GM23338 (cell line): ENCODE data around the gene UBXN7.

Experiments
- CREB1 ChIP-seq: fragments of 250-450 bp; sonication (Bioruptor Pico); IDR thresholded peaks from 2 replicates; pipeline ENCODE4 v1.5.0; 2020; ENCODE audit warnings: low read depth, mild to moderate bottlenecking, moderate library complexity
- CTCF ChIP-seq, 2 experiments: fragments of 200-600 bp in 1 of 2; sonication (generic) in 1 of 2; conservative IDR thresholded peaks; 2 replicates each; pipeline versions ENCODE4 v1.5.1 to v1.6.1; 2016 to 2017; ENCODE audit warnings: antibody characterized with exemption in 2 of 2, low read depth in 2 of 2, mild to moderate bottlenecking in 2 of 2, moderate library complexity in 1 of 2
- ETS1 ChIP-seq: IDR thresholded peaks from 2 replicates; pipeline ENCODE4 v1.6.1; 2016; ENCODE audit warnings: antibody characterized with exemption
- EZH2 ChIP-seq: fragments of 200-600 bp; sonication (generic); IDR thresholded peaks from one replicate; pipeline ENCODE4 v1.8.0; 2017; ENCODE audit warnings: antibody characterized with exemption, mild to moderate bottlenecking, low read depth; ENCODE audit not compliant: unreplicated experiment
- EZH2phosphoT487 ChIP-seq: fragments of 200-600 bp; sonication (generic); IDR thresholded peaks from one replicate; pipeline ENCODE4 v1.8.1; 2018; ENCODE audit warnings: antibody characterized with exemption; ENCODE audit not compliant: unreplicated experiment
- JUNB ChIP-seq: IDR thresholded peaks from one replicate; pipeline ENCODE4 v1.6.1; 2016; ENCODE audit warnings: antibody characterized with exemption; ENCODE audit not compliant: unreplicated experiment
- NANOG ChIP-seq: IDR thresholded peaks from 2 replicates; pipeline ENCODE4 v1.6.1; 2016; ENCODE audit warnings: antibody characterized with exemption, borderline replicate concordance
- POLR2AphosphoS5 ChIP-seq: IDR thresholded peaks from 2 replicates; pipeline ENCODE4 v1.6.1; 2016; ENCODE audit warnings: antibody characterized with exemption, low read depth
- REST ChIP-seq: IDR thresholded peaks from one replicate; pipeline ENCODE4 v1.6.1; 2018; ENCODE audit warnings: antibody characterized with exemption; ENCODE audit not compliant: unreplicated experiment
- STAT1 ChIP-seq: IDR thresholded peaks from one replicate; pipeline ENCODE4 v1.6.1; 2016; ENCODE audit warnings: antibody characterized with exemption; ENCODE audit not compliant: unreplicated experiment
- ZNF114 ChIP-seq: fragments of 250-450 bp; sonication (Bioruptor Pico); IDR thresholded peaks from 2 replicates; pipeline ENCODE4 v1.5.0; 2020; ENCODE audit warnings: mild to moderate bottlenecking, moderate library complexity
- ZNF331 ChIP-seq: fragments of 250-450 bp; sonication (Bioruptor Pico); IDR thresholded peaks from 2 replicates; pipeline ENCODE4 v1.5.0; 2020; ENCODE audit warnings: low read depth, mild to moderate bottlenecking, moderate library complexity
- ZNF462 ChIP-seq: fragments of 250-450 bp; sonication (Bioruptor Pico); IDR thresholded peaks from 2 replicates; pipeline ENCODE4 v1.5.0; 2020; ENCODE audit warnings: mild to moderate bottlenecking, moderate library complexity

- TF ChIP-seq CTCF (conservative IDR thresholded peaks at IDR 0.05; ENCODE audit: low read depth in 2 of 2) = no peak
- no peak for TF ChIP-seq EZH2
- no peak for TF ChIP-seq POLR2AphosphoS5
- TF ChIP-seq NANOG = no peak
- TF ChIP-seq EZH2phosphoT487 = no peak
- no peak for TF ChIP-seq REST
- no peak for TF ChIP-seq CREB1
- TF ChIP-seq ZNF462 (CRISPR knock-in tag) = no peak
- no peak for TF ChIP-seq STAT1
- no peak for TF ChIP-seq JUNB
- no peak for TF ChIP-seq ZNF331 (CRISPR knock-in tag)
- TF ChIP-seq ZNF114 = no peak
- no peak for TF ChIP-seq ETS1
Observed at GRCh38 chr3:196314597-196314996, 117.6 kb downstream of the UBXN7 start.
